RWPE1 (cell line): ENCODE results near the gene PRMT5.

Source experiments
- CTCF ChIA-PET: fragments of 350-600 bp; sonication (Branson Sonifier 250); formaldehyde crosslinking; extraction: SDS; loops from one replicate; lab custom pipeline; 2021; lab: Yijun Ruan, JAX
- POLR2A ChIA-PET: fragments of 400-600 bp; formaldehyde crosslinking; extraction: SDS; loops from one replicate; lab custom pipeline; 2020; ENCODE audit warnings: antibody characterized with exemption; ENCODE audit not compliant: low non-redundant PET; lab: Yijun Ruan, JAX
- DNase-seq: peaks from one replicate; pipeline ENCODE4 v3.0.0; 2012; ENCODE audit warnings: low spot score
- H3K27ac ChIP-seq: fragments of 450-650 bp; 2 replicates; pipeline ENCODE4 v1.5.1; 2017
- TF ChIP-seq, protein P1 (sequence below): fragments of 450-650 bp; conservative IDR thresholded peaks from 2 replicates; pipeline ENCODE4 v1.5.1; 2017; ENCODE audit warnings: low read depth, mild to moderate bottlenecking

PRMT5 gene

DNA sequence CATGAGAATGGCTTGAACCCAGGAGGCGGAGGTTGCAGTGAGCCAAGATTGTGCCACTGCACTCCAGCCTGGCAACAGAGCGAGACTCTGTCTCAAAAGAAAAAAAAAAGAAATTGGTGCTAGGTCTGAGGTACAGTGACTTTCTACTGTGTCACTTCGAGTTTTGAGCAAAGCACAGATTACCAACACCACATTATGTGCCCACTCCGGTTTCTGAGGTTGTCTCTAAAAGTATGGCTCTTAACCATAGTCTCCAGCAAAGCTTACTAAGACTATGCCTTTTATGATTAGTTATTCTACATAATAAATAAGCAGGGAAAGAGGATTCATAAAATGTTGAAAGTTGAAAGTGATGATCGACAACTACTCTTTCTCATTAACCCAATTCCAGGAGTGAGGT is 18.3 kb downstream of the PRMT5 start:
- POLR2A ChIA-PET, result no interaction called here
- CTCF ChIA-PET, result no interaction called here
- TF ChIP-seq, protein P1, sequence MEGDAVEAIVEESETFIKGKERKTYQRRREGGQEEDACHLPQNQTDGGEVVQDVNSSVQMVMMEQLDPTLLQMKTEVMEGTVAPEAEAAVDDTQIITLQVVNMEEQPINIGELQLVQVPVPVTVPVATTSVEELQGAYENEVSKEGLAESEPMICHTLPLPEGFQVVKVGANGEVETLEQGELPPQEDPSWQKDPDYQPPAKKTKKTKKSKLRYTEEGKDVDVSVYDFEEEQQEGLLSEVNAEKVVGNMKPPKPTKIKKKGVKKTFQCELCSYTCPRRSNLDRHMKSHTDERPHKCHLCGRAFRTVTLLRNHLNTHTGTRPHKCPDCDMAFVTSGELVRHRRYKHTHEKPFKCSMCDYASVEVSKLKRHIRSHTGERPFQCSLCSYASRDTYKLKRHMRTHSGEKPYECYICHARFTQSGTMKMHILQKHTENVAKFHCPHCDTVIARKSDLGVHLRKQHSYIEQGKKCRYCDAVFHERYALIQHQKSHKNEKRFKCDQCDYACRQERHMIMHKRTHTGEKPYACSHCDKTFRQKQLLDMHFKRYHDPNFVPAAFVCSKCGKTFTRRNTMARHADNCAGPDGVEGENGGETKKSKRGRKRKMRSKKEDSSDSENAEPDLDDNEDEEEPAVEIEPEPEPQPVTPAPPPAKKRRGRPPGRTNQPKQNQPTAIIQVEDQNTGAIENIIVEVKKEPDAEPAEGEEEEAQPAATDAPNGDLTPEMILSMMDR, result no peak

DNA sequence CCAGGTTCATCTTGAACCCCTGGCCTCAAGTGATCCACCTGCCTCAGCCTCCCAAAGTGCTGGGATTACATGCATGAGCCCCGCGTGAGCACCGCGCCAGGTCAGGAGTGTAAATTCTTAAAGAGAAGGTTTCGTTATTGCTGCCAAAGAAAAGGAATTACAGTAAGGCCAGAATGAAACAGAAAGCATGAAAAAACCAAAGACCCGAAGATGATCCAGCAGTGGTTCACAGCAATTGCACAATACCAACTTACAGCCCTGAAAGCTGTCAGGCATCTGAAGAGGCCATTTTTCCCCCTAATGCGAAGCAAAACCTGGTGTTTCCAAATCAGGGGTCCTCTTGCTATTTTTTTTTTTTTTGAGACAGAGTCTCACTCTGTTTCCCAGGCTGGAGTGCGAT is 20.6 kb downstream of the PRMT5 start:
- no peak for DNase-seq
- ChIA-PET CTCF (no interaction called here), POLR2A (no interaction called here)
- TF ChIP-seq, protein P1, result no peak
- peak overlapping the region; percentile 24; the same call in 1 of the 2 replicates for H3K27ac ChIP-seq

More for the DNA sequence above, 18.3 kb downstream of the PRMT5 start:
- DNase-seq, result no peak
- no peak overlapping the region for H3K27ac ChIP-seq

DNA sequence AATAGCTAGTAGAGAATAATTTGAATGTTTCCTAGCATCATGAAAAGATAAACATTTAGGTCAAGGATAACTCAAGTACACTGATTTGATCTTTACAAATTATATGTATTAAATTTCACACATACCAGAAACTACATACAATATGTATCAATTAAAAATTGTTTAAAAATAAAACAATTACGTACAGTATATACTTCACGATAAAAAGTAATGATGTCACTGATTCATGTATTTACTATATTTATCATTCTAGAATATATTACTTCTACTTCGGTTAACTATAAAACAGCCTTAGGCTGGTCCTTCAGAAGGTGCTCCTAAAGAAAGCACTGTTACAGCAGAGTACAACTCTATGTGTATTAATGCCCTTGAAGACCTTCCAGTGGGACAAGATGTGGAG is 21.7 kb downstream of the PRMT5 start:
- ChIA-PET POLR2A (interaction anchor here (0.7 kb wide), 1 partner anchor 1784 kb away, joined by 3 read pairs; no protein-coding TSS in a partner anchor), CTCF (no interaction called here)
- DNase-seq, result no peak
- TF ChIP-seq, protein P1, result no peak
- H3K27ac ChIP-seq, result no peak overlapping the region

DNA sequence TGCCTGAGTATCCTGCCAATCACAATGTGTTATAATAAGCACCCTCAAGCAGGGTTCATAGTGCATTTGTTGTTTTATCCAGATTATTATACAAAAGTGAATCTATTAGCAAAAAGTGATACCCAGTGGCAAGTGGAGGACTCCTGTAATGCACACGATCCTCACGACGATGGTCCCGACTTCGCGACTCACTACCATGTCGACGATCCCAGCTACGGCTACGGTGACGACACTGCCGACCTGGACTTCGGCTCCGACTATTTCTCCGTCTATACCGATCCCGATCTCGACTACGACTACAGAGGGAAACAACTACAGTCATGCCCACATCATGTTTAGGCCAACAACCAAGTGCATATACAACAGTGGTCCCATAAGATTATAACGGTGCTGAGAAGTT is 23.1 kb downstream of the PRMT5 start:
- POLR2A ChIA-PET, result no interaction called here
- H3K27ac ChIP-seq, result no peak overlapping the region
- CTCF ChIA-PET, result no interaction called here
- DNase-seq, result no peak
- TF ChIP-seq, protein P1, result no peak

DNA sequence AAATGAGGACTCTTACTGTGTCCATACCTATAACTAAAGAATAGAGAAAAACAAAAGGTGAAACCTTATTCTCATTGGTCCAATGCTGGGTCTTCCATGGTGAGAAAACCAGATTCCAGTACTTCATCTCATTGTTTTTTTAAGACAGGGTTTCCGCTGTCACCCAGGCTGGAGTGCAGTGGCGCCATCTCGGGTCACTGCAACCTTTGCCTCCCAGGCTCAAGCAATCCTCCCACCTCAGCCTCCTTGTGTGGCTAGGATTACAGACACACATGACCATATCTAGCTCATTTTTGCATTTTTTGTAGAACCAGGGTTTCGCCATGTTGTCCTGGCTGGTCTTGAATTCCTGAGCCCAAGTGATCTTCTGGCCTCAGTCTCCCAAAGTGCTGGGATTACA is 23.5 kb downstream of the PRMT5 start:
- POLR2A ChIA-PET, result no interaction called here
- CTCF ChIA-PET, result interaction anchor here (0.6 kb wide), 1 partner anchor 227 kb away, joined by 3 read pairs; no protein-coding TSS in a partner anchor
- TF ChIP-seq, protein P1, result no peak
- no peak overlapping the region for H3K27ac ChIP-seq
- DNase-seq, result no peak

DNA sequence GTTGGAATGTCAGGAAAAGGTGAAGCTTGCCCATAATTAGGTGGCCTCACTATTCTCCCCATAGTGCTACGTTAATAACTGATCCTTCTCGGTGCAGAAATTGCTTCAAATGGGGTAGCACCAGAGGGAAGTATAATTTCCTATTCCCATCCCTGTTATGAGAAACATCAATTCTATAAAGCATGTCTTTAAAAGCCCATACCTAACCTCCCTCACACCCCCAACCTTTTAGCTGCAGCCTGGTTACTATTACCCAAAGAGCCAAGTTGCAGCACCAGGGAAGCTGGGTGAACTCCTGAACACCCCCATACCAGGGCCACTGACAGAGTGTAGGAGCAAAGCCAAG is 25.5 kb downstream of the PRMT5 start:
- DNase-seq, result no peak
- no peak overlapping the region for H3K27ac ChIP-seq
- CTCF ChIA-PET, result no interaction called here
- POLR2A ChIA-PET, result no interaction called here
- TF ChIP-seq, protein P1, result no peak

DNA sequence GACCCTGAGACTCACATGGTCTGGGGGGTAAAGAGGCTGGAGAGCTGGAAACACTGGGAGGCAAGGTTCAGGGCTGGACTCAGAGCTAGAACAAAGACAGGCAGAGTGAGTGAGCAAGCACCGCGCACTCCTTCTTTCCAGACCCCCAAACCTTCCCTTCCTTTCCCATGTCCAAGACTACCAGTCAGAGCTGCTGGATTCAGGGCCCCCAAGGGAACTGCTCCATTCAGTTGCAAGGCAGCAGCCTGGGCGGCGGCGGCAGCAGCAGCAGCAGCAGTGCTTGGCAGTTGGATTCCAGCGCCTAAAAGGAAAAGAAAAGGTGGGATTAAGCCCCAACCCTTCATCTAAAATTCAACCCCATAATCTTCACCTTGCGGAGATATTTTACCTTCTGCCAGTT is 27.4 kb downstream of the PRMT5 start:
- POLR2A ChIA-PET, result interaction anchor here (0.6 kb wide), 1 partner anchor 9 kb away, joined by 3 read pairs; no protein-coding TSS in a partner anchor
- CTCF ChIA-PET, result interaction anchor here (1.3 kb wide), 1 partner anchor 79 kb away, joined by 3 read pairs; no protein-coding TSS in a partner anchor
- TF ChIP-seq, protein P1, result no peak
- peak overlapping the region; percentile 11; the same call in 1 of the 2 replicates for H3K27ac ChIP-seq
- no peak for DNase-seq
